OCI-LY1 (cell line): ENCODE data around the gene ZNF485.
"Not testable (repeated sequence)": the region's sequence is repeated elsewhere in the genome, so short reads cannot be mapped to it uniquely, and the experiment has no call there.

Experiments used
- H2AFZ ChIP-seq: fragments of 200-600 bp; sonication (generic), shearing (Covaris generic); 2 replicates; pipeline ENCODE4 v1.6.0; 2014; ENCODE audit warnings: antibody characterized with exemption, mild to moderate bottlenecking, low read length
- H3F3A ChIP-seq: fragments of 200-600 bp; sonication (generic), shearing (Covaris generic); 2 replicates; pipeline ENCODE4 v1.6.0; 2014; ENCODE audit warnings: mild to moderate bottlenecking, antibody characterized with exemption, low read length, moderate library complexity; ENCODE audit not compliant: insufficient read depth
- H3K27ac ChIP-seq: fragments of 200-600 bp; sonication (generic); 2 replicates; pipeline ENCODE4 v1.5.1; 2014; ENCODE audit warnings: low read length, mixed run types, mild to moderate bottlenecking, low read depth; ENCODE audit not compliant: poor library complexity, severe bottlenecking
- H3K27me3 ChIP-seq: fragments of 200-600 bp; sonication (generic); 2 replicates; pipeline ENCODE4 v1.6.0; 2014; ENCODE audit warnings: antibody characterized with exemption, mild to moderate bottlenecking, low read length, moderate library complexity; ENCODE audit not compliant: insufficient read depth
- H3K36me3 ChIP-seq: fragments of 200-600 bp; sonication (generic); 2 replicates; pipeline ENCODE4 v1.6.1; 2014; ENCODE audit warnings: mild to moderate bottlenecking, antibody characterized with exemption, low read length, moderate library complexity, mixed read lengths; ENCODE audit not compliant: insufficient read depth
- H3K4me1 ChIP-seq: fragments of 200-600 bp; sonication (generic); 2 replicates; pipeline ENCODE4 v1.5.1; 2014; ENCODE audit warnings: mild to moderate bottlenecking, low read length, moderate library complexity; ENCODE audit not compliant: insufficient read depth, severe bottlenecking
- H3K4me2 ChIP-seq: fragments of 200-600 bp; sonication (generic), shearing (Covaris generic); 2 replicates; pipeline ENCODE4 v1.6.1; 2014; ENCODE audit warnings: low read length
- H3K4me3 ChIP-seq: fragments of 200-600 bp; sonication (generic); 2 replicates; pipeline ENCODE4 v1.5.1; 2014; ENCODE audit warnings: low read length, low read depth, mild to moderate bottlenecking, mixed read lengths; ENCODE audit not compliant: poor library complexity, severe bottlenecking
- H3K79me2 ChIP-seq: fragments of 200-600 bp; shearing (Covaris generic); 2 replicates; pipeline ENCODE4 v1.6.1; 2016; ENCODE audit warnings: mixed run types, low read length, mixed read lengths; ENCODE audit not compliant: insufficient read depth
- H3K9ac ChIP-seq: fragments of 200-600 bp; sonication (generic), shearing (Covaris generic); 2 replicates; pipeline ENCODE4 v1.6.1; 2014; ENCODE audit warnings: mild to moderate bottlenecking, low read length, mixed read lengths
- H3K9me2 ChIP-seq: fragments of 200-600 bp; sonication (generic), shearing (Covaris generic); 2 replicates; pipeline ENCODE4 v1.6.1; 2014; ENCODE audit warnings: low read depth, mild to moderate bottlenecking, low read length, mixed read lengths
- H3K9me3 ChIP-seq: fragments of 200-600 bp; shearing (Covaris generic); 2 replicates; pipeline ENCODE4 v1.6.1; 2014; ENCODE audit warnings: low read length, mixed read lengths
- H4K20me1 ChIP-seq: fragments of 200-600 bp; sonication (generic), shearing (Covaris generic); 2 replicates; pipeline ENCODE4 v1.6.0; 2016; ENCODE audit warnings: mild to moderate bottlenecking, low read length; ENCODE audit not compliant: insufficient read depth
- EZH2 ChIP-seq: fragments of 200-600 bp; sonication (generic), shearing (Covaris generic); IDR thresholded peaks from 2 replicates; pipeline ENCODE4 v1.8.0; 2017; ENCODE audit warnings: borderline replicate concordance, mixed run types, mild to moderate bottlenecking, antibody characterized with exemption, low read length, moderate library complexity, mixed read lengths
- TF ChIP-seq, protein P1 (sequence below): fragments of 200-600 bp; sonication (generic), shearing (Covaris generic); IDR thresholded peaks from 2 replicates; pipeline ENCODE4 v1.5.1; 2017; ENCODE audit warnings: mild to moderate bottlenecking, antibody characterized with exemption, low read length, moderate library complexity, mixed read lengths

ZNF485 gene

GRCh38 chr10:43596546-43596945 lies 9.7 kb upstream of the ZNF485 start:
- H3F3A ChIP-seq: no peaks in the 10 kb centered on the region
- no peak overlapping the region for H3K4me3 ChIP-seq
- 0 out of 2 replicates have a peak, but pooled peaks cover 4% of the 10 kb centered on the region for H3K27me3 ChIP-seq
- H3K27ac ChIP-seq: no peak overlapping the region
- no peak overlapping the region for H3K9ac ChIP-seq
- TF ChIP-seq, protein P1, sequence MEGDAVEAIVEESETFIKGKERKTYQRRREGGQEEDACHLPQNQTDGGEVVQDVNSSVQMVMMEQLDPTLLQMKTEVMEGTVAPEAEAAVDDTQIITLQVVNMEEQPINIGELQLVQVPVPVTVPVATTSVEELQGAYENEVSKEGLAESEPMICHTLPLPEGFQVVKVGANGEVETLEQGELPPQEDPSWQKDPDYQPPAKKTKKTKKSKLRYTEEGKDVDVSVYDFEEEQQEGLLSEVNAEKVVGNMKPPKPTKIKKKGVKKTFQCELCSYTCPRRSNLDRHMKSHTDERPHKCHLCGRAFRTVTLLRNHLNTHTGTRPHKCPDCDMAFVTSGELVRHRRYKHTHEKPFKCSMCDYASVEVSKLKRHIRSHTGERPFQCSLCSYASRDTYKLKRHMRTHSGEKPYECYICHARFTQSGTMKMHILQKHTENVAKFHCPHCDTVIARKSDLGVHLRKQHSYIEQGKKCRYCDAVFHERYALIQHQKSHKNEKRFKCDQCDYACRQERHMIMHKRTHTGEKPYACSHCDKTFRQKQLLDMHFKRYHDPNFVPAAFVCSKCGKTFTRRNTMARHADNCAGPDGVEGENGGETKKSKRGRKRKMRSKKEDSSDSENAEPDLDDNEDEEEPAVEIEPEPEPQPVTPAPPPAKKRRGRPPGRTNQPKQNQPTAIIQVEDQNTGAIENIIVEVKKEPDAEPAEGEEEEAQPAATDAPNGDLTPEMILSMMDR: no peak
- TF ChIP-seq EZH2: no peak
- peaks cover 8% of the 10 kb centered on the region for H3K4me1 ChIP-seq
- no peak overlapping the region for H2AFZ ChIP-seq
- no peaks in the 10 kb centered on the region; the same call in 1 of the 2 replicates for H3K36me3 ChIP-seq
- H3K9me2 ChIP-seq: no peaks in the 10 kb centered on the region
- H3K79me2 ChIP-seq: no peaks in the 10 kb centered on the region
- H4K20me1 ChIP-seq: no peaks in the 10 kb centered on the region
- H3K9me3 ChIP-seq: no peaks in the 10 kb centered on the region
- no peak overlapping the region for H3K4me2 ChIP-seq

GRCh38 chr10:43598446-43598845 lies 7.8 kb upstream of the ZNF485 start:
- H3K4me1 ChIP-seq: peaks cover 8% of the 10 kb centered on the region
- no peak overlapping the region for H3K4me3 ChIP-seq
- no peak overlapping the region for H3K4me2 ChIP-seq
- no peak overlapping the region for H2AFZ ChIP-seq
- TF ChIP-seq, protein P1: no peak
- no peak for TF ChIP-seq EZH2
- peaks cover 4% of the 10 kb centered on the region; the same call in 1 of the 2 replicates for H3K27me3 ChIP-seq
- H3K79me2 ChIP-seq: no peaks in the 10 kb centered on the region
- no peaks in the 10 kb centered on the region for H3K9me3 ChIP-seq
- no peaks in the 10 kb centered on the region for H4K20me1 ChIP-seq
- H3K27ac ChIP-seq: no peak overlapping the region
- H3K9ac ChIP-seq: no peak overlapping the region
- no peaks in the 10 kb centered on the region for H3K9me2 ChIP-seq
- H3K36me3 ChIP-seq: no peaks in the 10 kb centered on the region; the same call in 1 of the 2 replicates
- no peaks in the 10 kb centered on the region for H3F3A ChIP-seq

GRCh38 chr10:43599333-43599732 lies 6.9 kb upstream of the ZNF485 start:
- Histone ChIP-seq H3K27me3 (peaks cover 4% of the 10 kb centered on the region; the same call in 1 of the 2 replicates), H3K9ac (no peak overlapping the region), H3F3A (no peaks in the 10 kb centered on the region), H3K9me3 (no peaks in the 10 kb centered on the region), H3K79me2 (no peaks in the 10 kb centered on the region), H3K9me2 (no peaks in the 10 kb centered on the region), H3K36me3 (no peaks in the 10 kb centered on the region; the same call in 1 of the 2 replicates), H3K27ac (no peak overlapping the region), H4K20me1 (no peaks in the 10 kb centered on the region), H3K4me3 (no peak overlapping the region), H3K4me1 (peaks cover 8% of the 10 kb centered on the region), H3K4me2 (no peak overlapping the region), H2AFZ (no peak overlapping the region)
- TF ChIP-seq, protein P1: no peak
- no peak for TF ChIP-seq EZH2

DNA sequence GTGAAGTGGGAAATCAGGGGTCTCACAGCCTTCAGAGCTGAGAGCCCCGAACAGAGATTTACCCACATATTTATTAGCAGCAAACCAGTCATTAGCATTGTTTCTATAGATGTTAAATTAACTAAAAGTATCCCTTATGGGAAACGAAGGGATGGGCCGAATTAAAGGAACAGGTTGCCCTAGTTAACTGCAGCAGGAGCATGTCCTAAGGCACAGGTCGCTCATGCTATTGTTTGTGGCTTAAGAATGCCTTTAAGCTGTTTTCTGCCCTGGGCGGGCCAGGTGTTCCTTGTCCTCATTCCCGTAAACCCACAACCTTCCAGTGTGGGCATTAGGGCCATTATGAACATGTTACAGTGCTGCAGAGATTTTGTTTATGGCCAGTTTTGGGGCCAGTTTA lies 4.7 kb upstream of the ZNF485 start:
- H3K36me3 ChIP-seq, H3K27ac ChIP-seq, H3K4me2 ChIP-seq, H3K27me3 ChIP-seq, H3K4me1 ChIP-seq, H3K79me2 ChIP-seq, H3F3A ChIP-seq, H3K9me3 ChIP-seq, H4K20me1 ChIP-seq, H3K4me3 ChIP-seq, H3K9ac ChIP-seq, H2AFZ ChIP-seq, H3K9me2 ChIP-seq: not testable (repeated sequence)
